ENCODE data around the gene CNKSR3. TPM values are rescaled to one million over a fixed set of nuclear protein-coding genes. Genes with fewer than 3 reads are reported as not detected.

The CNKSR3 gene
- total RNA-seq, 1 donor from 2014 or later, result 8.9 TPM

- no peak for DNase-seq (ENCODE audit: low spot score)
These were observed 157.4 kb downstream of the CNKSR3 start for GRCh38 chr6:154352898-154353585.

- DNase-seq (ENCODE audit: low spot score), result no peak
These were observed 160.2 kb downstream of the CNKSR3 start for GRCh38 chr6:154350293-154350692.

DNA sequence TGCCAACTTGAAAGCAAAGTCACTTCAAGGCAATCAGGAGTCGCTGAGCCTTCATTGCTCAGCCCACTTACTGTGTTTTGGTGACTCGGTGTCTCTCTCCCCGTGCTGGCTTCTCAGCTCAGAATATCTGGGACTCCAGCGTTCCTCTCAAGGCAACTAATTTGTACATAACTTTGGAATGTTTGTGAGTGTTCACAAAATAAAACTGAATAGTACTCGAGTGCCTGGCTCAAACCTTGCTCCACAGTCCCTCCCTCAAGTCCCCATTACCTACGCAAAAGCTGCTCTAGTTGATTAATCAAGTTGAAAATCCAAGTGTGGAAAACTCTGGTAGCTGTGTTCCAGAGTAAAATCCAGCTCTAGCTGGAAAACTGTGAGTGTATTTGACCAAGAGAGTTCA is 162.5 kb downstream of the CNKSR3 start:
- DNase-seq (ENCODE audit: low spot score), result no peak

GRCh38 chr6:154345811-154346210 is 164.7 kb downstream of the CNKSR3 start:
- DNase-seq (ENCODE audit: low spot score), result no peak

- DNase-seq (ENCODE audit: low spot score), result peak; percentile 75
These were observed 166.8 kb downstream of the CNKSR3 start for GRCh38 chr6:154343473-154344308.

- peak; percentile 66 for DNase-seq (ENCODE audit: low spot score)
These were observed 168.6 kb downstream of the CNKSR3 start for GRCh38 chr6:154341871-154342270.

- no peak for DNase-seq (ENCODE audit: low spot score)
These were observed 169.1 kb downstream of the CNKSR3 start for GRCh38 chr6:154341336-154341735.

Other genes with a start within 250 kb of the CNKSR3 start
- gene IPCEF1, start 153.9 kb downstream of the CNKSR3 start, total RNA-seq (ENCODE audit: insufficient read depth, low replicate concordance), result 4.1 TPM
- 43.6 TPM for gene SCAF8, start 222.7 kb upstream of the CNKSR3 start, total RNA-seq (ENCODE audit: insufficient read depth, low replicate concordance)